Effector CD4-positive, alpha-beta T cell (primary cell): ENCODE data around the gene PRPF19.

Source experiments
- DNase-seq: peaks from one replicate; pipeline ENCODE4 v3.0.0-alpha.2; 2020
- total RNA-seq: gene quantifications from one replicate; lab custom pipeline; 2026; lab: John Stamatoyannopoulos, UW

PRPF19 gene
- 72.0 reads per million, percentile 76 among the genes with 10 or more reads in this experiment for total RNA-seq

- peak; percentile 99 for DNase-seq
These were observed at the start of gene PRPF19 for GRCh38 chr11:60906132-60906972. PRPF19 (minus strand) TSS chr11:60906585; CDS start chr11:60906382, 203 bp downstream.

- no peak for DNase-seq
These were observed 49.2 kb upstream of the PRPF19 start for GRCh38 chr11:60955571-60955970.

GRCh38 chr11:60954421-60954820 lies 48.0 kb upstream of the PRPF19 start:
- DNase-seq, result no peak

GRCh38 chr11:60953781-60954180 lies 47.4 kb upstream of the PRPF19 start:
- no peak for DNase-seq

GRCh38 chr11:60952742-60953170 lies 46.4 kb upstream of the PRPF19 start:
- DNase-seq, result no peak

- DNase-seq, result no peak
These were observed 45.7 kb upstream of the PRPF19 start, which contains the start of gene SLC15A3 for GRCh38 chr11:60951904-60952741. SLC15A3 (minus strand) TSS chr11:60952176; CDS start chr11:60951551, 625 bp downstream.

GRCh38 chr11:60951606-60951903 lies 45.2 kb upstream of the PRPF19 start:
- DNase-seq, result no peak

- no peak for DNase-seq
These were observed 44.7 kb upstream of the PRPF19 start for GRCh38 chr11:60950933-60951605.

GRCh38 chr11:60950024-60950423 lies 43.6 kb upstream of the PRPF19 start:
- DNase-seq, result no peak

GRCh38 chr11:60948250-60948649 lies 41.9 kb upstream of the PRPF19 start:
- DNase-seq, result no peak

- no peak for DNase-seq
These were observed 41.3 kb upstream of the PRPF19 start for GRCh38 chr11:60947700-60948099.

GRCh38 chr11:60946601-60947264 lies 40.3 kb upstream of the PRPF19 start:
- no peak for DNase-seq

- no peak for DNase-seq
These were observed 38.9 kb upstream of the PRPF19 start for GRCh38 chr11:60945295-60945667.

GRCh38 chr11:60944490-60945294 lies 38.3 kb upstream of the PRPF19 start:
- DNase-seq, result no peak

GRCh38 chr11:60942970-60943565 lies 36.7 kb upstream of the PRPF19 start:
- no peak for DNase-seq

GRCh38 chr11:60942219-60942618 lies 35.8 kb upstream of the PRPF19 start:
- DNase-seq, result no peak

- DNase-seq, result no peak
These were observed 35.2 kb upstream of the PRPF19 start for GRCh38 chr11:60941371-60942119.

- no peak for DNase-seq
These were observed 33.5 kb upstream of the PRPF19 start for GRCh38 chr11:60939855-60940254.

GRCh38 chr11:60939301-60939700 lies 32.9 kb upstream of the PRPF19 start:
- no peak for DNase-seq

- DNase-seq, result no peak
These were observed 32.1 kb upstream of the PRPF19 start for GRCh38 chr11:60938500-60938899.

- no peak for DNase-seq
These were observed 31.4 kb upstream of the PRPF19 start for GRCh38 chr11:60937811-60938210.
